ENCODE measurements around the gene MLLT3.

Gene MLLT3

GRCh38 chr9:20477940-20478620 is 144.2 kb downstream of the MLLT3 start:
- H3K4me3 ChIP-seq (ENCODE audit: low read length), result no peak overlapping the region
- peak; percentile 6 for DNase-seq (ENCODE audit: low read depth)
- TF ChIP-seq, protein P1, sequence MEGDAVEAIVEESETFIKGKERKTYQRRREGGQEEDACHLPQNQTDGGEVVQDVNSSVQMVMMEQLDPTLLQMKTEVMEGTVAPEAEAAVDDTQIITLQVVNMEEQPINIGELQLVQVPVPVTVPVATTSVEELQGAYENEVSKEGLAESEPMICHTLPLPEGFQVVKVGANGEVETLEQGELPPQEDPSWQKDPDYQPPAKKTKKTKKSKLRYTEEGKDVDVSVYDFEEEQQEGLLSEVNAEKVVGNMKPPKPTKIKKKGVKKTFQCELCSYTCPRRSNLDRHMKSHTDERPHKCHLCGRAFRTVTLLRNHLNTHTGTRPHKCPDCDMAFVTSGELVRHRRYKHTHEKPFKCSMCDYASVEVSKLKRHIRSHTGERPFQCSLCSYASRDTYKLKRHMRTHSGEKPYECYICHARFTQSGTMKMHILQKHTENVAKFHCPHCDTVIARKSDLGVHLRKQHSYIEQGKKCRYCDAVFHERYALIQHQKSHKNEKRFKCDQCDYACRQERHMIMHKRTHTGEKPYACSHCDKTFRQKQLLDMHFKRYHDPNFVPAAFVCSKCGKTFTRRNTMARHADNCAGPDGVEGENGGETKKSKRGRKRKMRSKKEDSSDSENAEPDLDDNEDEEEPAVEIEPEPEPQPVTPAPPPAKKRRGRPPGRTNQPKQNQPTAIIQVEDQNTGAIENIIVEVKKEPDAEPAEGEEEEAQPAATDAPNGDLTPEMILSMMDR (conservative IDR thresholded peaks at IDR 0.05; ENCODE audit: low read length), result no peak

- DNase-seq (ENCODE audit: low read depth), result no peak
- H3K4me3 ChIP-seq (ENCODE audit: low read length), result no peak overlapping the region
- TF ChIP-seq, protein P1 (conservative IDR thresholded peaks at IDR 0.05; ENCODE audit: low read length), result no peak
Measured at GRCh38 chr9:20476912-20477521, 145.3 kb downstream of the MLLT3 start.

DNA sequence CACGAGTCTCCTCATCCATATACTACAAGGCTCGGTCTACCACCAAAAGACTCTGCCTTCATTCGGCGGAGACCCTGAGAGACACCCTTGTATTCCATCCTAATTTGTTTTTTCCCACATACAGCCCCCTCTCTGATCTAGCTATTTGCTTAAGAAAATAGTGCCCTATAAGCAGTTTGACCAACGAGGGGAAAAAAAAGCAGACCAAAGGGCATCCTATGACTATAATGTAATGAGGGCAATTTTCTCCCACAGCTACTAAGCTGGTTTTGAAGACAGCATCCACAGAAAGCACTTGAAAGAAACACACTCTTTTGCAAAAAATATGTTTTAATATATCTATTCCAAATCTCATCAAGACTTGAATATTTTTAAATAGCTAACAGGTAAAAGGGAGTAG is 147.8 kb downstream of the MLLT3 start:
- no peak for DNase-seq (ENCODE audit: low read depth)
- TF ChIP-seq, protein P1 (conservative IDR thresholded peaks at IDR 0.05; ENCODE audit: low read length), result no peak
- H3K4me3 ChIP-seq (ENCODE audit: low read length), result no peak overlapping the region

DNA sequence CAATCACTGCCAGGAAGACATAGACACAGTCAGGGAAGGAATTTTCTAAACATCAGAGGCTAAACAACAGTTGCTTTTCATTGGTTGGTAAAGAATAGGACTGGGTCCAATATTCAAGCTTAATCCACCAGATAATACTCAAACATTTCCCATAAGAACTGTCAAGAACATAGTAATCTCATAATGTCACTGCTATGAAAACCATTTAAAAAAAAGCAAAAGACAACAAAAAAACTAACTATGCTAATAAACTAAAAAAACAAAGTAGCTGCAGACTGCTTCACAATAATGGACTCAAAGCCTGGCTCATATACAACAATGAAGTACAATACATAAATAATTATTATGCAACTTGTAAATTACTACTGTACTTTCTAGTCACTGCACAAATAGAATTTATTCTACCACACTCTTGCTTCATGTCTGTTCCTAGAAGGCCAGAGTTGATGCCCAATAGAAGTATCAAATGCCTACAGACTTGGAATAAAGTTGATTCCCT is 148.7 kb downstream of the MLLT3 start:
- no peak overlapping the region for H3K4me3 ChIP-seq (ENCODE audit: low read length)
- DNase-seq (ENCODE audit: low read depth), result peak; percentile 38
- TF ChIP-seq, protein P1 (conservative IDR thresholded peaks at IDR 0.05; ENCODE audit: low read length), result no peak

DNA sequence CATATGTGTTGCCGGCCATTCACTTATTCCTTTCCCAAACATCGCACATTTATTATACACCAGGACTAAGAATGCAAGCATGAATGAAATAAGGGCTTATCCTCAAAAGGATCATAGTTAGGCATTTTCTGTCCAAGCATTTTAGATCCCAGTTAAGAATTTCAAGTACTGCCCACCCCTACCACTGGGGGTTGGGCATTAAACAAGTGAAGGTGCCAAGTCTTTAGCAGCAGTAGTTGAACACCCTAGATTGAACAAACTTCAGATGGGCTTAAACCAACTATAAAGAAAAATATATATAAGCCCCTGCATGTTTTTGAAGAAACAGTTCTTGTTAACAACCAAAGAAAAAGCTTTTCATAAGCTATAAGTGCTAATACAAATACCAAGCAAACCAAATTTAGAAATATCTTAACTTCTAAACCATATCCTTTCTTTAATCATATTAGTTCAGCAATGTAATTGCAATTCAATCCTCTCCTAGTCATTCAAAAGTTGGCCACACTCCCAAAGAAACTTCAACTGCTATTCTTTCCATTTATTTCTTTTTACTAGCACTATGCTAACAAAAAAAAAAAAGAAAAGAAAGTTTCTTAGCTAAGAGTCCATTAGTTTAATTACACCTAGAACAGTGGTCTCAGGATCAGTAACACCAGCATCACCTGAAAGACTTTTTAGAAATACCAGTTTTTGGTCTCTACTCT is 149.8 kb downstream of the MLLT3 start:
- TF ChIP-seq, protein P1 (conservative IDR thresholded peaks at IDR 0.05; ENCODE audit: low read length), result no peak
- no peak overlapping the region for H3K4me3 ChIP-seq (ENCODE audit: low read length)
- DNase-seq (ENCODE audit: low read depth), result no peak

DNA sequence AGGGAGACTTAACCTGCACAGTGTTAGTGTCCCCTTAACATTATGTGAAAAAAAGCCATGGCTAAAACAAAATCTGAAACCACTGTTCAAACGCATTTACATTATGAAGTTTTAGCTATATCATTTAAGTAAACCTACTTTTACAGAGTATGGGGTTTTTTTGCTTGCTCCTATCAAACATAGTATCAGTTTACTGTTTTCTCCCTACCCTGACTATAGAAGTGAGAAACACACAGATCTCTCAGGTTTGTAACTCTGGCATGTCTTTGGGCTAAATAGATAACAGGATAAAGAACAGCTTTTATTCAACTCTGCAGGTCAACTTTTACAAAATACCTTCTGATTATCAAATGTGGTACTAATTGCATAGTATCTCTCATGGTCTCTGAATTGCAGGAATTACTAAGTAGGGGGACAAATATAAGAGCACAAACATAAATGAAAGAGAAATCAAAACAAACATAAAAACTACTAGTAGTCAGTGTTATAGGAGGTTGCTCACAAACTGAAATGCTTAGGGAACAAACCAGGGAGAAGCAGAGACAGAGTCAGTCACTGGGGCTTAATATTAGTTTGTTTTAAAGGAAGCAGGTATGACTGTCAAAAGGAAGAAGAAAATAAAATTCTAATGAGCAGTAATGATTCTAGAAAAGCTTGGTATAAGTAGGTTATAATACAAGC is 155.8 kb downstream of the MLLT3 start:
- TF ChIP-seq, protein P1 (conservative IDR thresholded peaks at IDR 0.05; ENCODE audit: low read length), result no peak
- DNase-seq (ENCODE audit: low read depth), result no peak

More for the DNA sequence above, 155.8 kb downstream of the MLLT3 start:
- no peak overlapping the region for H3K4me3 ChIP-seq (ENCODE audit: low read length)
